IPS DF 6.9 (cell line): ENCODE data around the gene CMIP.

Source experiments
- DNase-seq: peaks from one replicate; pipeline ENCODE4 v3.0.0-alpha.2; 2013; ENCODE audit warnings: low read depth, low spot score
- H3K27ac ChIP-seq: one replicate; pipeline ENCODE4 v1.5.1; 2013; ENCODE audit warnings: low read length, control low read depth
- H3K27me3 ChIP-seq: 2 replicates; pipeline ENCODE4 v1.6.1; 2013; ENCODE audit warnings: mild to moderate bottlenecking, low read length; ENCODE audit not compliant: control insufficient read depth, insufficient read depth
- H3K36me3 ChIP-seq: 2 replicates; pipeline ENCODE4 v1.6.1; 2013; ENCODE audit warnings: low read length; ENCODE audit not compliant: control insufficient read depth, insufficient read depth
- H3K4me1 ChIP-seq: 2 replicates; pipeline ENCODE4 v1.6.1; 2013; ENCODE audit warnings: low read length; ENCODE audit not compliant: control insufficient read depth, insufficient read depth
- H3K4me3 ChIP-seq: 2 replicates; pipeline ENCODE4 v1.5.1; 2013; ENCODE audit warnings: mild to moderate bottlenecking, low read length
- H3K9me3 ChIP-seq: 2 replicates; pipeline ENCODE4 v1.6.1; 2013; ENCODE audit warnings: low read length, inconsistent platforms; ENCODE audit not compliant: control insufficient read depth, insufficient read depth
- WGBS: extraction: QIAGEN DNeasy Blood & Tissue Kit; methylation state at CpG from one replicate; pipeline ENCODE4 v1.1.7; 2013; ENCODE audit warnings: mixed read lengths, missing lambda C conversion rate; ENCODE audit not compliant: insufficient read length, insufficient coverage; 5-methylcytosine and 5-hydroxymethylcytosine counted together

The CMIP gene

DNA sequence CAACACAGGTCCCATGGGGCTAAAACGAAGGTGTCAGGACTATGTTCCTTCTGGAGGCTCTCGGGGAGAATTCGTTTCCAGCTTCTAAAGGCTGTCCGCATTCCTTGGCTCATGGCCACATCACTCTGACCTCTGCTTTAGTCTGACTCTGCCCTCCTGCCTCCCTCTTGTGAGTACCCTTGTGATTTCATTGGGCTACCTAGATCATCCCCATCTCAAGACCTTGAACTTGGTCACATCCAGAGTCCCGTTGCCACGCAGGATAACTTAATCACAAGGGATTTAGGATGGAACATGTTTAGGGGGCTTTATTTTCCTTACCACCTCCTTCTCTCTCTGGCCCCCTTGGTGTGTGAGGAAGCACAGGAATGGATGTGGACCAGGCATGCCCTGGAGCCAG, 173.6 kb downstream of the CMIP start:
- Histone ChIP-seq H3K4me3 (no peak overlapping the region), H3K27ac (no peak overlapping the region), H3K27me3 (no peaks in the 10 kb centered on the region), H3K4me1 (no peaks in the 10 kb centered on the region), H3K36me3 (no peaks in the 10 kb centered on the region; the same call in 1 of the 2 replicates), H3K9me3 (no peaks in the 10 kb centered on the region)
- no peak for DNase-seq
- WGBS = no CpG with 5 or more reads among the region's 6 CpGs

DNA sequence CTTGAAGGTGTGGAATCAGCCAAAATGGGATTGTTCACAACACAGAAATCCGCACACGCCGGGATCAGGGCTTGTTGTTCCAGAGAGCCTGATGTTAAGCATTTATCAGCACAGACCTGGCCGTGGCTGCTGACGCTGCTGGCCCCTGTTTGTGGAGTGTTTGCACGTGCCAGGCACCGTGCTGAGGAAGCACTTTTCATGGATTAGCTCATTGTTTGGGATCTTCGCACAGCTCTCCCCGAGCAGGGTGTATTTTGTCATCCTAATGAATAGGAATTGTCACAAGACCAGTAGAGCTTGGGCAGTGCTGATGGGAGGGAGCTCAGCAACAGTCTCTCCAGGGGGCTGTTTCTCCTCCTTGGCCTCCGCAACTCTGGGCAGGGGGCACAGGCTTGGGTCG, 174.1 kb downstream of the CMIP start:
- no CpG with 5 or more reads among the region's 11 CpGs for WGBS
- no peaks in the 10 kb centered on the region; the same call in 1 of the 2 replicates for H3K36me3 ChIP-seq
- no peaks in the 10 kb centered on the region for H3K4me1 ChIP-seq
- H3K27ac ChIP-seq = no peak overlapping the region
- no peaks in the 10 kb centered on the region for H3K9me3 ChIP-seq
- DNase-seq = no peak
- no peak overlapping the region for H3K4me3 ChIP-seq
- no peaks in the 10 kb centered on the region for H3K27me3 ChIP-seq

DNA sequence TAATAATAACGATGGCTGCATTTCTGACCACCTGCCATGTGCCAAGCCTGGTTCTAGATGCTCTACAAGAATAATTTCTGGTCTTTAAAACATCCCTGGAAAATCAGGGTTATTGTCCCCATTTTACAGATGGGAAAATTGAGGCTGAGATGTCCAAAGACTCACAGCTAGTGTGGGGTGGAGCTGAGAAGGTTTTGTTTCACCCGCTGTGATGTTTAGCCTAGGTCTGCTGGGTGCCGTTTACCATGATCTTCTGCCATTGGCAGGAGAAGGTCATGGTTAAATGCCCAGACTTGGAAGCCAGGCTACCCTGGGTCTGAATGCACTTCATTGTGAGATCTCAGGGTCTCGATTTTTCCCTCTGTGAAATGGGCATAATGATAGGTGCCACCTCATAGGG, 175.4 kb downstream of the CMIP start:
- no CpG with 5 or more reads among the region's 4 CpGs for WGBS
- no peak overlapping the region for H3K27ac ChIP-seq

DNA sequence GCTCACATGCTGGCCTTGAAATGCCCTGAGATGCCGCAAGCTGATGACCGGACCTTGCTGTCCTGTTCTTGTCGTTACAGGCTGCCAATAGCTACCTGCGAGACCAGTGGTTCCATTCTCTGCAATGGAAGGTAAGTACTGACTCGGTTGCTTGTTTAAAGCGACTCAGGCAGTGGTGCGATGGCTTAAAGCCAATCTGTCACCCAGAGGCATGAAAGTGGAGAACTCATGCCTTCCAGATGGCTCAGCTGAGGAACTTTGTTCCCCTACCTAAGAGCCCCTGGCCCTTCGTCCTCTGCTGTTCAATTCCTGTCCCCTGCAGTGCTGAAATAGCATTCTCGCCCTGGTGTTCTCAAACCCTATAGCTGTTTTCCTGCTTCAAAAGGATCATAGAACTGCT, 176.2 kb downstream of the CMIP start:
- WGBS = no CpG with 5 or more reads among the region's 9 CpGs
- Histone ChIP-seq H3K9me3 (no peaks in the 10 kb centered on the region), H3K27ac (no peak overlapping the region), H3K4me3 (no peak overlapping the region), H3K36me3 (no peaks in the 10 kb centered on the region; the same call in 1 of the 2 replicates), H3K27me3 (no peaks in the 10 kb centered on the region), H3K4me1 (no peaks in the 10 kb centered on the region)
- DNase-seq = no peak

More for the DNA sequence above, 175.4 kb downstream of the CMIP start:
- Histone ChIP-seq H3K36me3 (no peaks in the 10 kb centered on the region; the same call in 1 of the 2 replicates), H3K4me1 (no peaks in the 10 kb centered on the region), H3K27me3 (no peaks in the 10 kb centered on the region), H3K4me3 (no peak overlapping the region), H3K9me3 (no peaks in the 10 kb centered on the region)
- DNase-seq = no peak

DNA sequence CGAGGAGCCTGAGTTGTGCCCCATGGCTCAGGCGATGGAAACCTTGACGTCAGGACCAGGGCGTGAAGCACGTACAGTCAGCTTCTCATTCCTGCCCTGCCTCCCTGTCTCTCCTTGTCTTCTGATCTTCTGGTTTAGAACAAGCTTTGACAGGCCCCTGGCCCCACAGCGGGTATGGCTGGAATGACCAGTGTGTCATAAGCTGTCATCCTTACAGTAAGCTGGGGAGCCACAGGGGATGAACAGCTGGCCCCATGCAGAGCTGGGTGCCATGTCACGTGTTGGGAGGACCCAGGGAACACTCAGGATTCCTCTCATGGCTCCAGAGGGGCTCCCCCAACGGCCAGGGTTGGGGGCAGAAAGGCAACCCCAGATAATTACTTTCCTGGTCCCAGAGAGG, 176.9 kb downstream of the CMIP start:
- Histone ChIP-seq H3K27ac (no peak overlapping the region), H3K27me3 (no peaks in the 10 kb centered on the region), H3K36me3 (no peaks in the 10 kb centered on the region; the same call in 1 of the 2 replicates), H3K9me3 (no peaks in the 10 kb centered on the region), H3K4me1 (no peaks in the 10 kb centered on the region), H3K4me3 (no peak overlapping the region)
- no CpG with 5 or more reads among the region's 8 CpGs for WGBS
- DNase-seq = no peak

- Histone ChIP-seq H3K9me3 (no peaks in the 10 kb centered on the region), H3K27ac (no peak overlapping the region), H3K4me3 (no peak overlapping the region), H3K36me3 (no peaks in the 10 kb centered on the region), H3K4me1 (no peaks in the 10 kb centered on the region), H3K27me3 (no peaks in the 10 kb centered on the region)
- no CpG with 5 or more reads among the region's 5 CpGs for WGBS
- DNase-seq = no peak
These were observed 178.9 kb downstream of the CMIP start for GRCh38 chr16:81623365-81624102.

- H3K27me3 ChIP-seq = no peaks in the 10 kb centered on the region
- no peaks in the 10 kb centered on the region for H3K9me3 ChIP-seq
- no peaks in the 10 kb centered on the region for H3K4me1 ChIP-seq
- H3K27ac ChIP-seq = no peak overlapping the region
- H3K4me3 ChIP-seq = no peak overlapping the region
- no peak for DNase-seq
- H3K36me3 ChIP-seq = no peaks in the 10 kb centered on the region
- no CpG with 5 or more reads among the region's 6 CpGs for WGBS
These were observed 179.8 kb downstream of the CMIP start for GRCh38 chr16:81624403-81624759.

DNA sequence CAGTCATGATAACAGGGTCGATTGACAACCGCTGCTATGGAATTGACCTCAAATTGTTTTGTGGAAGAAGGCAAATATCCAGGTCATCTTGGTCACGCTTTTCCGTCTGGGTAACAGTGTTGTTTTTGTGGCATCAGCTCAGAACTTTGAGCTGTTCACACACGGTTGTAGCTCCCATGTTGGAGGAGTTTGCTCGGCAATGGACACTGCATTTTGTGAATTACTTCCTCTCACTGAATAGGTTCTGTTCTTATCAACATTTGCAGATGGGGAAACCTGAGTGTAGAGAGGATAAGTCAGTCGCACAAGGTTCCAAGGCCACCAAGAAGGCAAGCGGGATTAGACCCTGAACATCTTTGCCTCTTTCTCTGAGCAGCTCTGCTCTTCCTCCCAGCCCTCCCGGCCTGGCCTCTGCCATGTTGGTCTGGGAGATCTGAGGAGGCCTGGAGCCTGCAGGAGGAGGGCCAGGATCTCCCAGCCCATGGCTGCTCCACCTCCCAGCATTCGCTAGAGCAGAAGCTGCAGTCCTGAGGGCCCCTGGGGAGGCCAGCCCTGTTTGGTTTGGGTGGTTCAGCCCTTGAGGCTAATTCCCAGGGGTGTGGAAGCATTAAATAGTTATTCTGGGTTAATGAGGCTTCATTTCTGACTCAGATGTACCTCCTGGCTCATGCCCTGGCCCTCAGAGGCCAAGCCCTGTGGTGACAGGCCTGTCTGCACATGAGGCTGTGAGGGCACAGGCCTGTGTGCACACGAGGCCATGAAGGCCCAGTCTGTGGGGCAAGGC, 180.3 kb downstream of the CMIP start:
- Histone ChIP-seq H3K9me3 (no peaks in the 10 kb centered on the region), H3K4me1 (no peaks in the 10 kb centered on the region), H3K27ac (no peak overlapping the region), H3K36me3 (no peaks in the 10 kb centered on the region), H3K27me3 (no peaks in the 10 kb centered on the region), H3K4me3 (no peak overlapping the region)
- WGBS = no CpG with 5 or more reads among the region's 11 CpGs
- DNase-seq = no peak

- no CpG with 5 or more reads among the region's 9 CpGs for WGBS
- no peaks in the 10 kb centered on the region for H3K36me3 ChIP-seq
- peaks cover 3% of the 10 kb centered on the region; the same call in 1 of the 2 replicates for H3K4me1 ChIP-seq
- H3K4me3 ChIP-seq = no peak overlapping the region
- DNase-seq = no peak
- H3K27me3 ChIP-seq = no peaks in the 10 kb centered on the region
- no peak overlapping the region for H3K27ac ChIP-seq
- no peaks in the 10 kb centered on the region for H3K9me3 ChIP-seq
These were observed 181.0 kb downstream of the CMIP start for GRCh38 chr16:81625544-81626153.

DNA sequence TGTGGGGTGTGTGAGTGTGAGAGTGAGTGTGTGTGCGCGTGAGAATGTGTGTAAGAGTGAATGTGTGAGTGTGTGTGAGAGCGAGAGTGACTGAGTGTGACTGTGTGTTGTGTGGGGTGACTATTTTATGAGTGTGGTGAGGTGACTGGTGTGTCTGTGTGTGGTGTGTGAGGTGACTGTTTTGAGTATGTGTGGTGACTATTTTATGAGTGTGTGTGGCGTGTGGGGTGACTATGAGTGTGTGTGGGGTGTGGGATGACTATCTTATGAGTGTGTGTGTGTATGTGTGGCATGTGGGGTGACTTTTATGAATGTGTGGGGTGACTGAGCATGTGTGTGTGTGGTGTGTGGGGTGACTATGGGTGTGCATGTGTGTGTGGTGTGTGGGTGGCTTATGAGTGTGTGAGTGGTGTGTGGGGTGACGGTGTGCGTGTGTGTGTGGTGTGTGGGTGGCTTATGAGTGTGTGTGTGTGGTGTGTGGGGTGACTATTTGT, 181.6 kb downstream of the CMIP start:
- H3K27ac ChIP-seq = no peak overlapping the region
- peaks cover 3% of the 10 kb centered on the region; the same call in 1 of the 2 replicates for H3K4me1 ChIP-seq
- no peaks in the 10 kb centered on the region for H3K36me3 ChIP-seq
- H3K4me3 ChIP-seq = no peak overlapping the region
- no peaks in the 10 kb centered on the region for H3K27me3 ChIP-seq
- no peak for DNase-seq
- 100% methylated on average over 6 of the region's 6 CpGs for WGBS
- H3K9me3 ChIP-seq = no peaks in the 10 kb centered on the region
